ENCODE data around the gene GYPC. TPM values are rescaled to one million over a fixed set of nuclear protein-coding genes. Genes with fewer than 3 reads are reported as not detected.

Gene GYPC
- total and polyA plus RNA-seq, 2 of the 4 experiments (the other 2 are of a cell fraction) = 53.4 to 96.3 TPM

- POLR2A ChIA-PET (ENCODE audit: unreplicated experiment) = no interaction called here
- no peak overlapping the region for H3K14ac ChIP-seq (replicated peaks; ENCODE audit: low read depth, low read length)
- CTCF ChIA-PET = interaction anchor here (1.3 kb wide), 1 partner anchor 18 kb away, joined by 3 read pairs; no protein-coding TSS in a partner anchor
Measured at GRCh38 chr2:126652323-126652891, 3.6 kb upstream of the GYPC start.

More at GRCh38 chr2:126652323-126652891, 3.6 kb upstream of the GYPC start:
- DNase-seq (no peak), ATAC-seq (ENCODE audit: low read depth) (no peak)
- Histone ChIP-seq H2AFZ (replicated peaks; ENCODE audit: low read length, poor library complexity) (no peak overlapping the region), H3K18ac (ENCODE audit: low read depth, low read length) (no peak overlapping the region), H2BK5ac (ENCODE audit: low read depth, low read length, poor library complexity, severe bottlenecking) (no peak overlapping the region), H2BK15ac (ENCODE audit: low read depth, low read length) (no peak overlapping the region), H2AK5ac (ENCODE audit: low read depth, low read length) (no peak overlapping the region), H2BK120ac (ENCODE audit: low read depth, low read length) (no peak overlapping the region), H3K4me1 (ENCODE audit: control insufficient read depth, insufficient read depth, low read length) (peaks cover 5% of the 10 kb centered on the region; the same call in 1 of the 2 replicates), H3K56ac (ENCODE audit: extremely low read depth, insufficient read depth, low read length) (no peak overlapping the region), H2BK20ac (ENCODE audit: low read depth, low read length) (no peak overlapping the region), H3K79me1 (ENCODE audit: low read depth in 1 of 2, low read length in 2 of 2) (peaks cover 0 to 11% of the 10 kb centered on the region in 2 experiments; a peak in 3 of 4 replicates), H3K9ac (ENCODE audit: low read depth, low read length) (no peak overlapping the region), H3K23ac (ENCODE audit: low read depth, low read length) (no peak overlapping the region), H3K4ac (ENCODE audit: low read depth, low read length) (no peak overlapping the region), H4K8ac (ENCODE audit: low read depth in 2 of 2, low read length in 2 of 2) (no peak overlapping the region), H3K27ac (ENCODE audit: insufficient read depth, low read length) (no peak overlapping the region), H3K27me3 (ENCODE audit: control insufficient read depth, insufficient read depth, low read length) (no peaks in the 10 kb centered on the region), H3K9me3 (ENCODE audit: control insufficient read depth, insufficient read depth, low read length) (no peaks in the 10 kb centered on the region), H4K20me1 (ENCODE audit: insufficient read depth, low read length) (peaks cover under 1% of the 10 kb centered on the region; the same call in 1 of the 2 replicates), H3K9me1 (ENCODE audit: insufficient read depth, low read length) (no peaks in the 10 kb centered on the region), H4K91ac (ENCODE audit: insufficient read depth, low read depth, low read length) (no peak overlapping the region), H4K5ac (ENCODE audit: low read depth, low read length) (no peak overlapping the region), H3K4me3 (ENCODE audit: insufficient read depth, low read depth, low read length) (no peak overlapping the region), H3K4me2 (ENCODE audit: low read depth, low read length) (no peak overlapping the region), H2AK9ac (replicated peaks; ENCODE audit: low read depth, low read length, poor library complexity) (no peak overlapping the region), H3K36me3 (ENCODE audit: control insufficient read depth, insufficient read depth, low read length) (no peaks in the 10 kb centered on the region)
- WGBS, 2 experiments (ENCODE audit: extremely low coverage in 2 of 2, insufficient read length in 1 of 2) = no CpG with 5 or more reads among the region's 1 CpG
- no peak for TF ChIP-seq RCOR1 (IDR thresholded peaks at IDR 0.05; ENCODE audit: insufficient replicate concordance, low read length)
- TF ChIP-seq MAZ (IDR thresholded peaks at IDR 0.05; ENCODE audit: borderline replicate concordance, low read depth, low read length) = no peak
- TF ChIP-seq RAD21 (IDR thresholded peaks at IDR 0.05; ENCODE audit: low read length) = no peak
- no peak for TF ChIP-seq CTCF (conservative IDR thresholded peaks at IDR 0.05; ENCODE audit: low read depth, low read length)
- TF ChIP-seq SMC3 (IDR thresholded peaks at IDR 0.05; ENCODE audit: low read depth, low read length) = no peak
- TF ChIP-seq MAFK (IDR thresholded peaks at IDR 0.05; ENCODE audit: low read depth, low read length) = no peak
- TF ChIP-seq CHD1 (IDR thresholded peaks at IDR 0.05; ENCODE audit: low read depth, low read length) = no peak
- TF ChIP-seq ELK1 (IDR thresholded peaks at IDR 0.05; ENCODE audit: borderline replicate concordance, low read depth, low read length) = no peak
- TF ChIP-seq POLR2A (IDR thresholded peaks at IDR 0.05; ENCODE audit: low read depth, low read length) = no peak
- TF ChIP-seq BHLHE40 (IDR thresholded peaks at IDR 0.05; ENCODE audit: low read depth, low read length) = no peak
- TF ChIP-seq CEBPB (IDR thresholded peaks at IDR 0.05; ENCODE audit: low read depth, low read length) = no peak
- no peak for TF ChIP-seq RFX5 (IDR thresholded peaks at IDR 0.05; ENCODE audit: low read depth, low read length)
- intact Hi-C loops (cut with micrococcal nuclease) (loop anchor here (10.0 kb wide), 2 partner anchors 372 to 402 kb away; no protein-coding TSS in a partner anchor), dilution Hi-C loops (cut with HindIII; ENCODE audit: low sequenced_read_pairs, unreplicated experiment) (no loop called here), in situ Hi-C loops (cut with MboI; ENCODE audit: low sequenced_read_pairs) (no loop called here)
- no TSS peak for BruUV-seq (replicated peaks)
